ENCODE data around the gene PCDHGB6.
"Not testable (repeated sequence)": the region's sequence is repeated elsewhere in the genome, so short reads cannot be mapped to it uniquely, and the experiment has no call there.

PCDHGB6 gene

GRCh38 chr5:141422742-141423291 lies 15.0 kb downstream of the PCDHGB6 start:
- no peak for DNase-seq (ENCODE audit: low spot score)
- TF ChIP-seq, protein P1, sequence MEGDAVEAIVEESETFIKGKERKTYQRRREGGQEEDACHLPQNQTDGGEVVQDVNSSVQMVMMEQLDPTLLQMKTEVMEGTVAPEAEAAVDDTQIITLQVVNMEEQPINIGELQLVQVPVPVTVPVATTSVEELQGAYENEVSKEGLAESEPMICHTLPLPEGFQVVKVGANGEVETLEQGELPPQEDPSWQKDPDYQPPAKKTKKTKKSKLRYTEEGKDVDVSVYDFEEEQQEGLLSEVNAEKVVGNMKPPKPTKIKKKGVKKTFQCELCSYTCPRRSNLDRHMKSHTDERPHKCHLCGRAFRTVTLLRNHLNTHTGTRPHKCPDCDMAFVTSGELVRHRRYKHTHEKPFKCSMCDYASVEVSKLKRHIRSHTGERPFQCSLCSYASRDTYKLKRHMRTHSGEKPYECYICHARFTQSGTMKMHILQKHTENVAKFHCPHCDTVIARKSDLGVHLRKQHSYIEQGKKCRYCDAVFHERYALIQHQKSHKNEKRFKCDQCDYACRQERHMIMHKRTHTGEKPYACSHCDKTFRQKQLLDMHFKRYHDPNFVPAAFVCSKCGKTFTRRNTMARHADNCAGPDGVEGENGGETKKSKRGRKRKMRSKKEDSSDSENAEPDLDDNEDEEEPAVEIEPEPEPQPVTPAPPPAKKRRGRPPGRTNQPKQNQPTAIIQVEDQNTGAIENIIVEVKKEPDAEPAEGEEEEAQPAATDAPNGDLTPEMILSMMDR (IDR thresholded peaks at IDR 0.05; ENCODE audit: borderline replicate concordance, control extremely low read depth, extremely low read depth, insufficient read depth, missing control alignments) = no peak
- in situ Hi-C loops (cut with MboI; ENCODE audit: low sequenced_read_pairs, unreplicated experiment) = loop anchor here (5.0 kb wide), 1 partner anchor 134 kb away; no protein-coding TSS in a partner anchor

DNA sequence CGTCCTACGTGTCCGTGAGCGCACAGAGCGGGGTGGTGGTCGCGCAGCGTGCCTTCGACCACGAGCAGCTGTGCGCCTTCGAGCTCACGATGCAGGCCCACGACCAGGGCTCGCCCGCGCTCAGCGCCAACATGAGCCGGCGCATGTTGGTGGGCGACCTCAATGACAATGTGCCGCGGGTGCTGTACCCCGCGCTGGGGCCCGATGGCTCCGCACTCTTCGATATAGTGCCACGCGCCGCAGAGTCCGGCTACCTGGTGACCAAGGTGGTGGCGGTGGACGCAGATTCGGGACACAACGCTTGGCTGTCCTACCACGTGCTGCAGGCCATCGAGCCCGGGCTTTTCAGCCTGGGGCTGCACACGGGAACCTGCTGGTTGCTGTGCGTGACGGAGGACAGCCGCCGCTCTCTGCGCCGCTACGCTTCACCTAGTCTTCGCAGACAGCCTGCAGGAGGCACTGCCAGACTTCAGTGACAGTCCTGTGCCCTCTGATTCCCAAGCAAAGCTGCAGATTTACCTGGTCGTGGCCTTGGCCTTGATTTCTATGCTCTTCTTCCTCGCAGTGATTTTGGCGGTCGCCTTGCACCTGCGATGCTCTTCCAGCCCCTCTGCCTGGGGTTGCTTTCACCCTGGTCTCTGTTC lies 20.1 kb downstream of the PCDHGB6 start:
- in situ Hi-C loops (cut with MboI; ENCODE audit: low sequenced_read_pairs, unreplicated experiment) = no loop called here
- DNase-seq (ENCODE audit: low spot score) = no peak
- TF ChIP-seq, protein P1 (IDR thresholded peaks at IDR 0.05; ENCODE audit: borderline replicate concordance, control extremely low read depth, extremely low read depth, insufficient read depth, missing control alignments) = no peak

- peak; percentile 78 for DNase-seq (ENCODE audit: low spot score)
- TF ChIP-seq, protein P1 (IDR thresholded peaks at IDR 0.05; ENCODE audit: borderline replicate concordance, control extremely low read depth, extremely low read depth, insufficient read depth, missing control alignments) = peak; percentile 66
- in situ Hi-C loops (cut with MboI; ENCODE audit: low sequenced_read_pairs, unreplicated experiment) = no loop called here
Observed at GRCh38 chr5:141430332-141431113, 22.7 kb downstream of the PCDHGB6 start, which contains the start of gene PCDHGA12. Gene PCDHGA12, plus strand, starts transcription at chr5:141430507. Its CDS starts 253 bp downstream, at chr5:141430760.

- peak; percentile 50 for DNase-seq (ENCODE audit: low spot score)
- in situ Hi-C loops (cut with MboI; ENCODE audit: low sequenced_read_pairs, unreplicated experiment) = no loop called here
- TF ChIP-seq, protein P1 (IDR thresholded peaks at IDR 0.05; ENCODE audit: borderline replicate concordance, control extremely low read depth, extremely low read depth, insufficient read depth, missing control alignments) = no peak
Observed at GRCh38 chr5:141431286-141431685, 23.5 kb downstream of the PCDHGB6 start.

- in situ Hi-C loops (cut with MboI; ENCODE audit: low sequenced_read_pairs, unreplicated experiment); DNase-seq (ENCODE audit: low spot score): not testable (repeated sequence)
Observed at GRCh38 chr5:141432308-141432707, 24.5 kb downstream of the PCDHGB6 start.

DNA sequence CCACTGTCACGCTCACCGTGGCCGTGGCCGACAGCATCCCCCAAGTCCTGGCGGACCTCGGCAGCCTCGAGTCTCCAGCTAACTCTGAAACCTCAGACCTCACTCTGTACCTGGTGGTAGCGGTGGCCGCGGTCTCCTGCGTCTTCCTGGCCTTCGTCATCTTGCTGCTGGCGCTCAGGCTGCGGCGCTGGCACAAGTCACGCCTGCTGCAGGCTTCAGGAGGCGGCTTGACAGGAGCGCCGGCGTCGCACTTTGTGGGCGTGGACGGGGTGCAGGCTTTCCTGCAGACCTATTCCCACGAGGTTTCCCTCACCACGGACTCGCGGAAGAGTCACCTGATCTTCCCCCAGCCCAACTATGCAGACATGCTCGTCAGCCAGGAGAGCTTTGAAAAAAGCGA lies 24.9 kb downstream of the PCDHGB6 start:
- DNase-seq (ENCODE audit: low spot score); in situ Hi-C loops (cut with MboI; ENCODE audit: low sequenced_read_pairs, unreplicated experiment): not testable (repeated sequence)

GRCh38 chr5:141434006-141434405 lies 26.2 kb downstream of the PCDHGB6 start:
- in situ Hi-C loops (cut with MboI; ENCODE audit: low sequenced_read_pairs, unreplicated experiment) = no loop called here
- no peak for DNase-seq (ENCODE audit: low spot score)
- TF ChIP-seq, protein P1 (IDR thresholded peaks at IDR 0.05; ENCODE audit: borderline replicate concordance, control extremely low read depth, extremely low read depth, insufficient read depth, missing control alignments) = no peak
